ENCODE measurements around the gene IDNK.

- TF ChIP-seq POLR2A (IDR thresholded peaks at IDR 0.05): no peak
- TF ChIP-seq CTCF (IDR thresholded peaks at IDR 0.05): no peak
These were observed 34.0 kb downstream of the IDNK start for GRCh38 chr9:83656952-83657351.
